Mesothelial cell of epicardium (in vitro differentiated cells): Measurements from ENCODE around the gene CLK2. TPM values are rescaled to one million over a fixed set of nuclear protein-coding genes. Genes with fewer than 3 reads are reported as not detected.

Experiments used
- DNase-seq, 2 experiments: peaks; one replicate each; pipeline ENCODE4 v3.0.0; 2021; ENCODE audit warnings: low spot score in 2 of 2; ENCODE audit not compliant: unreplicated experiment in 2 of 2
- H3K27ac Mint-ChIP-seq: 2 replicates; pipeline ENCODE4 v1.8.0; 2021; ENCODE audit warnings: mixed read lengths
- H3K27me3 Mint-ChIP-seq: 2 replicates; pipeline ENCODE4 v1.8.0; 2021; ENCODE audit warnings: low read depth, mixed read lengths
- H3K36me3 Mint-ChIP-seq: 2 replicates; pipeline ENCODE4 v1.8.0; 2021; ENCODE audit warnings: mixed read lengths
- H3K4me1 Mint-ChIP-seq: 2 replicates; pipeline ENCODE4 v1.8.0; 2021; ENCODE audit warnings: mixed read lengths
- H3K4me3 Mint-ChIP-seq: 2 replicates; pipeline ENCODE4 v1.8.0; 2021; ENCODE audit warnings: mild to moderate bottlenecking, moderate library complexity, mixed read lengths
- H3K9me3 Mint-ChIP-seq: 2 replicates; pipeline ENCODE4 v1.8.0; 2021; ENCODE audit warnings: mixed read lengths
- total RNA-seq: library from RNA; stranded (reverse); gene quantifications from 3 replicates; pipeline ENCODE4 v1.2.1, GENCODE V29; 2021
- TF ChIP-seq, protein P1 (sequence below): fragments of 200-600 bp; sonication (generic); IDR thresholded peaks from one replicate; pipeline ENCODE4 v1.5.0; 2021; ENCODE audit warnings: antibody characterized with exemption; ENCODE audit not compliant: unreplicated experiment

Gene CLK2
- total RNA-seq, 1 donor from 2014 or later, result 108 TPM

DNA sequence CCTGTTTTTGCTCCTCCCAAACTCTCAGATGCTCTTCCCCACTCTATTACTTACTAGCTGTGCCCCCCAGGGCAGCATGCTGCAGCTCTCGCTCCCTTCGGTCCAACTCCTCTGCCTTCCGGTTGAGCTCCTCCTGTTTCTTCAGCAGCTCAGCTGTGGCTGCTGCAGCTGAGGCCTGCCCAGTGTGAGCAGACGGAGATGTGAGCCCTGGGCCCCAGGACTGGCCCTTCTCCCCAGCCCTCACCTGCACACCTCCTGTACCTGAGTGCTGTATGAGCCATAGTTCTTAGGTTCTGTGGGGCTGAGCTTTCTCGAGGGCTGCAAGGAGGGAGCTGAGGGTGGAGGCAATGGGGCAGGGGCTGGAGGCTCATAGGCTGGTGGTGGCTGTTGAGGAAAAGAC lies 13.0 kb downstream of the CLK2 start:
- peak overlapping the region; percentile 98 for H3K4me3 Mint-ChIP-seq
- H3K36me3 Mint-ChIP-seq, result peaks cover 29% of the 10 kb centered on the region
- TF ChIP-seq, protein P1, sequence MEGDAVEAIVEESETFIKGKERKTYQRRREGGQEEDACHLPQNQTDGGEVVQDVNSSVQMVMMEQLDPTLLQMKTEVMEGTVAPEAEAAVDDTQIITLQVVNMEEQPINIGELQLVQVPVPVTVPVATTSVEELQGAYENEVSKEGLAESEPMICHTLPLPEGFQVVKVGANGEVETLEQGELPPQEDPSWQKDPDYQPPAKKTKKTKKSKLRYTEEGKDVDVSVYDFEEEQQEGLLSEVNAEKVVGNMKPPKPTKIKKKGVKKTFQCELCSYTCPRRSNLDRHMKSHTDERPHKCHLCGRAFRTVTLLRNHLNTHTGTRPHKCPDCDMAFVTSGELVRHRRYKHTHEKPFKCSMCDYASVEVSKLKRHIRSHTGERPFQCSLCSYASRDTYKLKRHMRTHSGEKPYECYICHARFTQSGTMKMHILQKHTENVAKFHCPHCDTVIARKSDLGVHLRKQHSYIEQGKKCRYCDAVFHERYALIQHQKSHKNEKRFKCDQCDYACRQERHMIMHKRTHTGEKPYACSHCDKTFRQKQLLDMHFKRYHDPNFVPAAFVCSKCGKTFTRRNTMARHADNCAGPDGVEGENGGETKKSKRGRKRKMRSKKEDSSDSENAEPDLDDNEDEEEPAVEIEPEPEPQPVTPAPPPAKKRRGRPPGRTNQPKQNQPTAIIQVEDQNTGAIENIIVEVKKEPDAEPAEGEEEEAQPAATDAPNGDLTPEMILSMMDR, result no peak
- H3K9me3 Mint-ChIP-seq, result no peaks in the 10 kb centered on the region
- no peaks in the 10 kb centered on the region for H3K27me3 Mint-ChIP-seq
- H3K4me1 Mint-ChIP-seq, result peaks cover 23% of the 10 kb centered on the region
- no peak for DNase-seq
- no peak overlapping the region for H3K27ac Mint-ChIP-seq

DNA sequence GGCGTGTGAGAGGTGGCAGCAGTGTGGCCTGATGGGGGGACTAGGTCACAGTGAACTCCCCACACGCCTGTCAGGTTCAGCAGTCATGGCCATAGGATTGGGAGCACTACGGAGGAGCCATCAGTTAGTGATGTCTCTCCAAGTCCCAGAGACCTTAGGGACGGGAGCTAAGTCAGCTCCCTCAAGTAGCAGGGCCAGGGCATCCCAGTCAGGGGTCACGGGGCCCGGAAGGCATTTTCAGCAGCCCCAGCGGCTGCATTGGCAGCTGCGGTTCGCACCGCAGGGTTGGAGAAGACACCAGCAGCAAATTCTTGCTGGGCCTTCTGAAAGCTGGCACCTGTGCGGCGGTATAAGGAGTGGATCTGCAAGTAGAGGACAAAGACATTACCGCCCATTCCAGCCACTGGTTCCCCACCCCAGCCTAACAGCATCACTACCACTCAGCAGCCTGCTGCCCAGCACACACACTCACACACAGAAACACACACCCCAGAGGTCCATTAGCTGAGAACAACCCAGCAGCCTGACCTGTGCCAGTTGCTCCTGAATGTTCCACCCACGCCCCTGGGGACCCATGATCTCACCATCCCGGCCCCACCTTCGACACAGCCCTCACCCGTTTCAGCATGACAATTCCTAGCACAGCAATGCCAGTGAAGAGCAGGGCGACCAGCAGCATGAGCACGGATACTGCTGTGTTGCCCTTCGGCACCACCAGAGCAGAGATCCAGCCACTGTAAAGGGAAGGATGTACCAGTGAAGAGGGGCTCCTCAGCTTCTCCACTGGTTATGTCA lies 17.0 kb downstream of the CLK2 start:
- no peak for DNase-seq
- Mint-ChIP-seq H3K9me3 (no peaks in the 10 kb centered on the region), H3K27me3 (no peaks in the 10 kb centered on the region), H3K4me3 (peak overlapping the region; percentile 75), H3K27ac (peak overlapping the region; percentile 93), H3K36me3 (peaks cover 20% of the 10 kb centered on the region), H3K4me1 (peaks cover 31% of the 10 kb centered on the region)
- TF ChIP-seq, protein P1, result no peak

DNA sequence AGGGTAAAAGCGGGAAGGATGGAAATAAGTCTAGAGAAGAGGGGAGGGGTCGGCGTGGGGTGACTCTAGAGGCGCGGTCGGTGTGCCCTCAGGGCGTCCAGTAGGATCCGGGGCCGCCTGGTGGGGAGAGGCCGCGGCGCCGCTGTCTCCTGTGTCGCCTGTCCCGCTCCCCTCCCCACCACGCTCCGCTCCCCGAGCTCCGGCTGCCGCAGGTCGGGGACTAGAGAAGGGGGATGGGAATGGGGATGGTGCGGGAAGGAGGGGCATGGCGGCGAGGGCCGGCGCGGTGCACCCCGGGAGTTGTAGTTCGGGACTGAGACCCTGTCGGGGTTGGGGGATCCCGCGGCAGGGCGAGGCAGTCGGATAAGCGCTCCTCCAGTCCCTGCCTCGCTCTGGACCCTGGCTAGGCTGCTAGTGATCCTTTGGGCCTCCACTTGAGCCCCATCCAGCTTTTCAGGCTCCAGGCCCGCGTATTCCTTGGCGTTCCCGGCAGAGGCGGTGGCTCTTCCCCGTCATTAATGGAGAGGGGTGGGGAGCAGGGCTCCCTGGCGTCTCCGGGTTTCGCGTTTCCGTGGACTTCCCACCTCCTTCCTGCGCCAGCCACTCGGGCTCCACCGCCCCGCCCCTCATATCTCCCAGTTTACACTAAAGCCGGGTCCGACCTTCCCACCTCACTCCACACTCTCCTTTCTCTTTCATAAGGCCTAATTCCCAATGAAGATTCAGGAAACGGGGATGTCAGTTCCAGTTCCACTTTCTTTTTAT lies 17.9 kb downstream of the CLK2 start, which contains the start of gene ENTREP3:
TSS of gene ENTREP3 (minus strand) at position 241 of the 765 bp plus-strand sequence. CDS start 606 bp downstream, outside the sequence.
- TF ChIP-seq, protein P1, result peak; percentile 16
- DNase-seq, result peak; percentile 81 to 93
- no peaks in the 10 kb centered on the region for H3K9me3 Mint-ChIP-seq
- H3K36me3 Mint-ChIP-seq, result peaks cover 18% of the 10 kb centered on the region
- peak within 1 kb of the TSS; percentile 75 for H3K4me3 Mint-ChIP-seq
- H3K27me3 Mint-ChIP-seq, result no peaks in the 10 kb centered on the region
- H3K27ac Mint-ChIP-seq, result peak within 1 kb of the TSS; percentile 93
- H3K4me1 Mint-ChIP-seq, result peaks cover 30% of the 10 kb centered on the region

DNA sequence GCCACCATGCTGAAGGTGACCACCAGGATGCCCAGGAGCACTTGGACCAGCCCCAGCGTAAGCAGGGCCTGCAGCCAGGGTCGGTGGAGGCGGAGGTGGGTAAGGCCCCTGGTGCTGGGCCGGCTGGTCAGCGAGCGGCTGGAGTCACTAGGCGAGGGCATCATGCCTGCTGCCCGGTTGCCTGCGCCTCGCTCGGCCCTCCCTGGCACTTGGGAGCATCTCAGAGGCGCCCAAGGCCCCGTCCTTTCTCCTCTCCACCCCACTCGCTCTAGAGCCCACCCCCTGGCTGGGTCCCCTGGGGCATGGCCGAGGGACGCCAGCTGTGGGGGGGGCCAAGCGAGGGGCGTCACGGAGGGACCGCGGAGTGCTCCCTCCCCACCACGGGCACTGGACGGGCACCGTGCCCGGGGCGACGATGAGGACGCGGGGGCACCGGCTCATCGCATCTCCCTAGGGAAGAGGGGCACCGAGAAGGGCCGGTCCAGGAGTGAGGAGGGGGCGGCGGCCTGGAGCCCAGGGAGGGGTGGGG lies 18.5 kb downstream of the CLK2 start:
- peak overlapping the region; percentile 75 for H3K4me3 Mint-ChIP-seq
- H3K27ac Mint-ChIP-seq, result peak overlapping the region; percentile 76
- H3K9me3 Mint-ChIP-seq, result no peaks in the 10 kb centered on the region
- no peaks in the 10 kb centered on the region for H3K27me3 Mint-ChIP-seq
- TF ChIP-seq, protein P1, result no peak
- H3K36me3 Mint-ChIP-seq, result peaks cover 14% of the 10 kb centered on the region
- no peak for DNase-seq
- H3K4me1 Mint-ChIP-seq, result peaks cover 30% of the 10 kb centered on the region

DNA sequence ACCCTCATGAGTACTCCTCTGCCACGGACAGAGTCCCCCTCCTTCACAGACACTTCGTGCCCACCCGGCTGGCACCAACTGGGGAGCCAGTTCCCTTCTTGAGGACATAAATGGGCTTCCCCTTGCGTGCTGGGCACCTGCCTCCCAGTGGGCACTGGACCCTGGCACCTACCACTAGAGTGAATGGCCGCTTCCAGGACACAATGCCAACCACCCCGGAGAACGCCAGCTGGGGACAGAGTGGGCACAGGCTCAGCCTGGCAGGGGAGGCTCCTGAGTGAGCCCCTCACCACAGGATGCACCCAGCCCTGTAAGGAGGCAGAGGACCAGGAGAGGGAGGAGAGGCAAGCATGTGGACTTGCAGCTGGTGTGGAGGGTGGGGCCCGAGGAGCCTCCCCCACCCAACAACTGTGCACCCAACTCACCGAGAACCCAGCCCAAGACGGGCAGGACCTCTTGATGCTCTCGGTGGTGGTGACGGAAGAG lies 19.0 kb downstream of the CLK2 start:
- Mint-ChIP-seq H3K4me3 (peak overlapping the region; percentile 75), H3K27ac (peak overlapping the region; percentile 76), H3K4me1 (peaks cover 30% of the 10 kb centered on the region), H3K9me3 (no peaks in the 10 kb centered on the region), H3K36me3 (peaks cover 14% of the 10 kb centered on the region), H3K27me3 (no peaks in the 10 kb centered on the region)
- TF ChIP-seq, protein P1, result no peak
- DNase-seq, result no peak
